SK-N-SH treated with all-trans-retinoic acid at 6 μM for 48 hours (cell line): ENCODE results near the gene METRNL.

Source experiments
- ATAC-seq: fragments of 200-7000 bp; cut with Tn5 transposase; 3 replicates; pipeline ENCODE4 v1.9.1; 2020; ENCODE audit warnings: mild to moderate bottlenecking, moderate library complexity
- ARNTL ChIP-seq: fragments of 450-650 bp; formaldehyde crosslinking; IDR thresholded peaks from 2 replicates; pipeline ENCODE4 v1.5.0; 2020; ENCODE audit warnings: low read depth, mild to moderate bottlenecking, moderate library complexity, borderline replicate concordance
- BACH2 ChIP-seq: fragments of 250-450 bp; sonication (Bioruptor Pico); IDR thresholded peaks from 2 replicates; pipeline ENCODE4 v1.9.0; 2021; ENCODE audit warnings: mild to moderate bottlenecking, borderline replicate concordance
- CSDC2 ChIP-seq: fragments of 250-450 bp; sonication (Bioruptor Pico); IDR thresholded peaks from 2 replicates; pipeline ENCODE4 v1.5.0; 2020; ENCODE audit warnings: mild to moderate bottlenecking, moderate library complexity
- ESRRG ChIP-seq: fragments of 250-450 bp; sonication (Bioruptor Pico); IDR thresholded peaks from 2 replicates; pipeline ENCODE4 v1.6.1; 2021; ENCODE audit warnings: mild to moderate bottlenecking
- GLIS3 ChIP-seq: fragments of 250-450 bp; sonication (Bioruptor Pico); IDR thresholded peaks from 2 replicates; pipeline ENCODE4 v1.5.0; 2020; ENCODE audit warnings: mild to moderate bottlenecking, moderate library complexity
- ISL1 ChIP-seq: fragments of 250-450 bp; sonication (Bioruptor Pico); IDR thresholded peaks from 2 replicates; pipeline ENCODE4 v2.1.2; 2022; ENCODE audit warnings: mild to moderate bottlenecking, moderate library complexity
- OSR1 ChIP-seq: fragments of 250-450 bp; sonication (Bioruptor Pico); IDR thresholded peaks from 2 replicates; pipeline ENCODE4 v1.8.0; 2022; ENCODE audit warnings: moderate library complexity, mild to moderate bottlenecking, inconsistent platforms
- PPARA ChIP-seq: fragments of 250-450 bp; sonication (Bioruptor Pico); IDR thresholded peaks from 2 replicates; pipeline ENCODE4 v1.5.0; 2020; ENCODE audit warnings: mild to moderate bottlenecking, borderline replicate concordance
- RARB ChIP-seq: fragments of 250-450 bp; sonication (Bioruptor Pico); IDR thresholded peaks from 2 replicates; pipeline ENCODE4 v1.8.0; 2021; ENCODE audit warnings: mild to moderate bottlenecking, moderate library complexity
- SNAI2 ChIP-seq: fragments of 250-450 bp; sonication (Bioruptor Pico); IDR thresholded peaks from 2 replicates; pipeline ENCODE4 v1.5.0; 2020; ENCODE audit warnings: mild to moderate bottlenecking, moderate library complexity
- TCF4 ChIP-seq: fragments of 250-450 bp; sonication (Bioruptor Pico); IDR thresholded peaks from 2 replicates; pipeline ENCODE4 v1.8.0; 2021; ENCODE audit warnings: mild to moderate bottlenecking, moderate library complexity, borderline replicate concordance
- TOX ChIP-seq: fragments of 250-450 bp; sonication (Bioruptor Pico); IDR thresholded peaks from 2 replicates; pipeline ENCODE4 v1.8.0; 2021; ENCODE audit warnings: mild to moderate bottlenecking, moderate library complexity, borderline replicate concordance
- TSHZ2 ChIP-seq: fragments of 250-450 bp; sonication (Bioruptor Pico); IDR thresholded peaks from 2 replicates; pipeline ENCODE4 v1.5.0; 2020; ENCODE audit warnings: mild to moderate bottlenecking, moderate library complexity
- ZC3H10 ChIP-seq: fragments of 250-450 bp; sonication (Bioruptor Pico); IDR thresholded peaks from 2 replicates; pipeline ENCODE4 v1.5.1; 2021; ENCODE audit warnings: mild to moderate bottlenecking, moderate library complexity
- ZFP3 ChIP-seq: fragments of 250-450 bp; sonication (Bioruptor Pico); IDR thresholded peaks from 2 replicates; pipeline ENCODE4 v1.5.0; 2020; ENCODE audit warnings: mild to moderate bottlenecking, moderate library complexity
- ZFP30 ChIP-seq: fragments of 450-650 bp; formaldehyde crosslinking; IDR thresholded peaks from 2 replicates; pipeline ENCODE4 v1.5.0; 2022; ENCODE audit warnings: mild to moderate bottlenecking, moderate library complexity
- ZNF565 ChIP-seq: fragments of 450-650 bp; formaldehyde crosslinking; conservative IDR thresholded peaks from 2 replicates; pipeline ENCODE4 v1.5.0; 2020; ENCODE audit warnings: low read depth, mild to moderate bottlenecking, moderate library complexity
- ZNF70 ChIP-seq: fragments of 450-650 bp; formaldehyde crosslinking; IDR thresholded peaks from 2 replicates; pipeline ENCODE4 v1.5.0; 2020; ENCODE audit warnings: mild to moderate bottlenecking, moderate library complexity
- ZNF8 ChIP-seq: fragments of 450-650 bp; formaldehyde crosslinking; IDR thresholded peaks from 2 replicates; pipeline ENCODE4 v1.5.0; 2020; ENCODE audit warnings: mild to moderate bottlenecking, moderate library complexity
- TF ChIP-seq, protein P1 (sequence below): fragments of 250-450 bp; sonication (Bioruptor Pico); IDR thresholded peaks from 2 replicates; pipeline ENCODE4 v1.5.1; 2021; ENCODE audit warnings: mild to moderate bottlenecking, moderate library complexity
- TF ChIP-seq, protein P2 (sequence below): fragments of 250-450 bp; sonication (Bioruptor Pico); IDR thresholded peaks from 2 replicates; pipeline ENCODE4 v1.8.0; 2021; ENCODE audit warnings: low read depth, mild to moderate bottlenecking, moderate library complexity, borderline replicate concordance
- TF ChIP-seq, protein P3 (sequence below): fragments of 250-450 bp; sonication (Bioruptor Pico); IDR thresholded peaks from 2 replicates; pipeline ENCODE4 v1.5.1; 2020; ENCODE audit warnings: low read depth, mild to moderate bottlenecking, moderate library complexity

The METRNL gene

GRCh38 chr17:83113792-83114191, 34.4 kb downstream of the METRNL start:
- ATAC-seq = no peak

GRCh38 chr17:83114706-83115105, 35.3 kb downstream of the METRNL start:
- TF ChIP-seq ARNTL (no peak), BACH2 (CRISPR knock-in tag) (no peak), TSHZ2 (CRISPR knock-in tag) (no peak), TOX (CRISPR knock-in tag) (no peak), PPARA (CRISPR knock-in tag) (no peak), CSDC2 (CRISPR knock-in tag) (no peak), ZC3H10 (CRISPR knock-in tag) (no peak), SNAI2 (CRISPR knock-in tag) (no peak), GLIS3 (CRISPR knock-in tag) (no peak), TCF4 (CRISPR knock-in tag) (no peak), ZFP30 (no peak), ZNF70 (CRISPR knock-in tag) (no peak), ZFP3 (CRISPR knock-in tag) (no peak), RARB (no peak), OSR1 (CRISPR knock-in tag) (no peak), ZNF565 (CRISPR knock-in tag) (no peak), ZNF8 (CRISPR knock-in tag) (no peak)
- TF ChIP-seq, protein P1, sequence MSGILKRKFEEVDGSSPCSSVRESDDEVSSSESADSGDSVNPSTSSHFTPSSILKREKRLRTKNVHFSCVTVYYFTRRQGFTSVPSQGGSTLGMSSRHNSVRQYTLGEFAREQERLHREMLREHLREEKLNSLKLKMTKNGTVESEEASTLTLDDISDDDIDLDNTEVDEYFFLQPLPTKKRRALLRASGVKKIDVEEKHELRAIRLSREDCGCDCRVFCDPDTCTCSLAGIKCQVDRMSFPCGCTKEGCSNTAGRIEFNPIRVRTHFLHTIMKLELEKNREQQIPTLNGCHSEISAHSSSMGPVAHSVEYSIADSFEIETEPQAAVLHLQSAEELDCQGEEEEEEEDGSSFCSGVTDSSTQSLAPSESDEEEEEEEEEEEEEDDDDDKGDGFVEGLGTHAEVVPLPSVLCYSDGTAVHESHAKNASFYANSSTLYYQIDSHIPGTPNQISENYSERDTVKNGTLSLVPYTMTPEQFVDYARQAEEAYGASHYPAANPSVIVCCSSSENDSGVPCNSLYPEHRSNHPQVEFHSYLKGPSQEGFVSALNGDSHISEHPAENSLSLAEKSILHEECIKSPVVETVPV = no peak
- TF ChIP-seq, protein P2, sequence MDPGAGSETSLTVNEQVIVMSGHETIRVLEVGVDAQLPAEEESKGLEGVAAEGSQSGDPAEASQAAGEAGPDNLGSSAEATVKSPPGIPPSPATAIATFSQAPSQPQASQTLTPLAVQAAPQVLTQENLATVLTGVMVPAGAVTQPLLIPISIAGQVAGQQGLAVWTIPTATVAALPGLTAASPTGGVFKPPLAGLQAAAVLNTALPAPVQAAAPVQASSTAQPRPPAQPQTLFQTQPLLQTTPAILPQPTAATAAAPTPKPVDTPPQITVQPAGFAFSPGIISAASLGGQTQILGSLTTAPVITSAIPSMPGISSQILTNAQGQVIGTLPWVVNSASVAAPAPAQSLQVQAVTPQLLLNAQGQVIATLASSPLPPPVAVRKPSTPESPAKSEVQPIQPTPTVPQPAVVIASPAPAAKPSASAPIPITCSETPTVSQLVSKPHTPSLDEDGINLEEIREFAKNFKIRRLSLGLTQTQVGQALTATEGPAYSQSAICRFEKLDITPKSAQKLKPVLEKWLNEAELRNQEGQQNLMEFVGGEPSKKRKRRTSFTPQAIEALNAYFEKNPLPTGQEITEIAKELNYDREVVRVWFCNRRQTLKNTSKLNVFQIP (CRISPR knock-in tag) = no peak
- TF ChIP-seq, protein P3, sequence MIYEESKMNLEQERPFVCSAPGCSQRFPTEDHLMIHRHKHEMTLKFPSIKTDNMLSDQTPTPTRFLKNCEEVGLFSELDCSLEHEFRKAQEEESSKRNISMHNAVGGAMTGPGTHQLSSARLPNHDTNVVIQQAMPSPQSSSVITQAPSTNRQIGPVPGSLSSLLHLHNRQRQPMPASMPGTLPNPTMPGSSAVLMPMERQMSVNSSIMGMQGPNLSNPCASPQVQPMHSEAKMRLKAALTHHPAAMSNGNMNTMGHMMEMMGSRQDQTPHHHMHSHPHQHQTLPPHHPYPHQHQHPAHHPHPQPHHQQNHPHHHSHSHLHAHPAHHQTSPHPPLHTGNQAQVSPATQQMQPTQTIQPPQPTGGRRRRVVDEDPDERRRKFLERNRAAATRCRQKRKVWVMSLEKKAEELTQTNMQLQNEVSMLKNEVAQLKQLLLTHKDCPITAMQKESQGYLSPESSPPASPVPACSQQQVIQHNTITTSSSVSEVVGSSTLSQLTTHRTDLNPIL (CRISPR knock-in tag) = no peak
- ATAC-seq = no peak

More at GRCh38 chr17:83113792-83114191, 34.4 kb downstream of the METRNL start:
- TF ChIP-seq PPARA (CRISPR knock-in tag) (no peak), ISL1 (CRISPR knock-in tag) (no peak), BACH2 (CRISPR knock-in tag) (no peak), ARNTL (no peak), ZNF565 (CRISPR knock-in tag) (no peak), ESRRG (CRISPR knock-in tag) (no peak), ZFP3 (CRISPR knock-in tag) (no peak), TCF4 (CRISPR knock-in tag) (no peak), ZNF70 (CRISPR knock-in tag) (no peak), TOX (CRISPR knock-in tag) (no peak), GLIS3 (CRISPR knock-in tag) (no peak), ZC3H10 (CRISPR knock-in tag) (no peak)
- TF ChIP-seq, protein P2 (CRISPR knock-in tag) = no peak

GRCh38 chr17:83115202-83115651, 35.8 kb downstream of the METRNL start:
- no peak for ATAC-seq
- TF ChIP-seq CSDC2 (CRISPR knock-in tag) (no peak), RARB (no peak), ZC3H10 (CRISPR knock-in tag) (no peak), ESRRG (CRISPR knock-in tag) (no peak), ISL1 (CRISPR knock-in tag) (no peak), ZNF8 (CRISPR knock-in tag) (no peak), ARNTL (no peak)
